Measurements from ENCODE around the gene HSD3B2. TPM values are rescaled to one million over a fixed set of nuclear protein-coding genes. Genes with fewer than 3 reads are reported as not detected.

The HSD3B2 gene
- total and polyA plus RNA-seq, 2 donors (not counting 3 experiments of a cell fraction or from before 2014, with no cell fraction given): not detected

DNA sequence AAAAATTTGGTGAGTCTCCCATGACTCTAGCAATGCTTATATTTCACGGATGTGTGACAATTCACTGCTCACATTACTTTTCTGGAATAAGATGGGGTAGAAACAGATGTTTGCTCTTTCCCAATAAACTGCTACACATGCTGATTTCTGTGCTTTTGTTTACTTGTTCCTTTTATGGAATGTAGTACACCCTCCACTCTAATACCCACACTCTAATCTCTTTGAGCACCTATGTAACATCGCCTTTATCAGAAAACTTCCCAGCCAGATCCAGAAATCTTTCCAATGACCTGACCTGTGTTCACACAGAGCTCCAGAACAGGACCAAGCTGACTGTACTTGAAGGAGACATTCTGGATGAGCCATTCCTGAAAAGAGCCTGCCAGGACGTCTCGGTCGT, 4.2 kb downstream of the HSD3B2 start:
- BruUV-seq (replicated peaks): no TSS peak
- Histone ChIP-seq H3K4me1 (ENCODE audit: control insufficient read depth, extremely low read depth, insufficient read depth, low read length) (no peaks in the 10 kb centered on the region), H3K9ac (replicated peaks; ENCODE audit: extremely low read depth, insufficient read depth, low read length) (no peak overlapping the region), H3K9me1 (replicated peaks; ENCODE audit: control insufficient read depth, extremely low read depth, insufficient read depth, low read length) (no peaks in the 10 kb centered on the region), H2AFZ (ENCODE audit: low read depth, low read length) (no peak overlapping the region), H3K79me2 (ENCODE audit: control insufficient read depth, insufficient read depth, low read length) (no peaks in the 10 kb centered on the region), H3K27ac (ENCODE audit: insufficient read depth, low read depth, low read length) (no peak overlapping the region), H3K4me2 (ENCODE audit: insufficient read depth, low read length) (no peak overlapping the region), H4K20me1 (replicated peaks; ENCODE audit: control insufficient read depth, extremely low read depth, insufficient read depth, low read length) (no peaks in the 10 kb centered on the region), H3K9me3 (replicated peaks; ENCODE audit: control insufficient read depth, insufficient read depth, low read length) (no peaks in the 10 kb centered on the region), H3K36me3 (ENCODE audit: control insufficient read depth in 2 of 2, extremely low read depth in 1 of 2, insufficient read depth in 2 of 2, low read length in 2 of 2) (no peaks in the 10 kb centered on the region), H3K4me3 (replicated peaks in 1 of 3; ENCODE audit: insufficient read depth in 1 of 3, low read depth in 1 of 3, low read length in 3 of 3) (no peak overlapping the region), H3K27me3 (ENCODE audit: control insufficient read depth in 2 of 2, insufficient read depth in 2 of 2, low read length in 2 of 2) (no peaks in the 10 kb centered on the region)
- intact Hi-C loops (cut with micrococcal nuclease) (no loop called here), dilution Hi-C loops (cut with MboI; ENCODE audit: extremely low pct_ligation_motif_present, low sequenced_read_pairs) (no loop called here)
- CTCF ChIA-PET: no interaction called here
- DNase-seq (ENCODE audit: low read depth, low spot score) (no peak), FAIRE-seq (no peak)
- POLR2A ChIA-PET: no interaction called here
- TF ChIP-seq EZH2 (IDR thresholded peaks at IDR 0.05; ENCODE audit: borderline replicate concordance, low read depth, low read length, severe bottlenecking) (no peak), POLR2AphosphoS5 (IDR thresholded peaks at IDR 0.05; ENCODE audit: insufficient read depth, low read depth, low read length) (no peak), POLR2A (IDR thresholded peaks at IDR 0.05; ENCODE audit: low read depth, low read length) (no peak), MYC (IDR thresholded peaks at IDR 0.05; ENCODE audit: low read depth, low read length) (no peak), CTCF (IDR thresholded peaks at IDR 0.05; ENCODE audit: extremely low read depth in 1 of 2, insufficient read depth in 1 of 2, low read depth in 1 of 2, low read length in 2 of 2) (no peak), GATA2 (IDR thresholded peaks at IDR 0.05; ENCODE audit: insufficient read depth, insufficient read length, low read depth, low read length) (no peak), JUN (IDR thresholded peaks at IDR 0.05; ENCODE audit: borderline replicate concordance, insufficient read depth, insufficient read length, low read depth) (no peak), FOS (IDR thresholded peaks at IDR 0.05; ENCODE audit: borderline replicate concordance, insufficient read depth, low read length) (no peak)
- TF ChIP-seq, protein P1, sequence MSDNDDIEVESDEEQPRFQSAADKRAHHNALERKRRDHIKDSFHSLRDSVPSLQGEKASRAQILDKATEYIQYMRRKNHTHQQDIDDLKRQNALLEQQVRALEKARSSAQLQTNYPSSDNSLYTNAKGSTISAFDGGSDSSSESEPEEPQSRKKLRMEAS (IDR thresholded peaks at IDR 0.05; ENCODE audit: insufficient read depth, insufficient read length): no peak

Data from endothelial cell of umbilical vein (primary cell).